ENCODE results near the gene SCAP. TPM values are rescaled to one million over a fixed set of nuclear protein-coding genes. Genes with fewer than 3 reads are reported as not detected.
"Not testable (repeated sequence)": the region's sequence is repeated elsewhere in the genome, so short reads cannot be mapped to it uniquely, and the experiment has no call there.

The SCAP gene
- total and polyA plus RNA-seq, 4 donors: 44.1 to 91.8 (median 47.4) TPM

GRCh38 chr3:47376393-47376792 lies 99.3 kb downstream of the SCAP start:
- no peaks in the 10 kb centered on the region for H3K27me3 ChIP-seq (ENCODE audit: control insufficient read depth in 3 of 3, insufficient read depth in 3 of 3, low read length in 2 of 3)
- no peak overlapping the region for H3K4me3 ChIP-seq
- WGBS, 2 donors: 83 to 89% methylated on average over 3 of the region's 3 CpGs
- DNase-seq: no peak
- H3K27ac ChIP-seq (ENCODE audit: low read depth in 1 of 2, low read length in 1 of 2): no peak overlapping the region
- H3K9me3 ChIP-seq (ENCODE audit: control insufficient read depth in 4 of 4, insufficient read depth in 3 of 4, low read length in 3 of 4): no peaks in the 10 kb centered on the region
- H3K36me3 ChIP-seq (ENCODE audit: control insufficient read depth in 4 of 4, insufficient read depth in 4 of 4, low read length in 4 of 4): no peaks in the 10 kb centered on the region
- ATAC-seq (ENCODE audit: insufficient read depth, low FRiP score): no peak
- peaks cover 0 to 11% (median 8%) of the 10 kb centered on the region in 5 donors for H3K4me1 ChIP-seq (ENCODE audit: control insufficient read depth in 5 of 5, insufficient read depth in 5 of 5, low read length in 5 of 5)
- H3K9ac ChIP-seq (ENCODE audit: insufficient read depth in 1 of 2, low read length in 2 of 2): no peak overlapping the region
- no peak for TF ChIP-seq CTCF (IDR thresholded peaks at IDR 0.05; ENCODE audit: control extremely low read depth, extremely low read depth)

GRCh38 chr3:47374587-47374986 lies 101.2 kb downstream of the SCAP start:
- Histone ChIP-seq H3K27ac (ENCODE audit: low read depth in 1 of 2, low read length in 1 of 2) (no peak overlapping the region), H3K36me3 (ENCODE audit: control insufficient read depth in 4 of 4, insufficient read depth in 4 of 4, low read length in 4 of 4) (no peaks in the 10 kb centered on the region), H3K4me3 (no peak overlapping the region), H3K9ac (ENCODE audit: insufficient read depth in 1 of 2, low read length in 2 of 2) (no peak overlapping the region), H3K9me3 (ENCODE audit: control insufficient read depth in 4 of 4, insufficient read depth in 3 of 4, low read length in 3 of 4) (no peaks in the 10 kb centered on the region), H3K27me3 (ENCODE audit: control insufficient read depth in 3 of 3, insufficient read depth in 3 of 3, low read length in 2 of 3) (no peaks in the 10 kb centered on the region), H3K4me1 (ENCODE audit: control insufficient read depth in 5 of 5, insufficient read depth in 5 of 5, low read length in 5 of 5) (peaks cover 0 to 7% (median 4%) of the 10 kb centered on the region in 5 donors)
- no peak for TF ChIP-seq CTCF (IDR thresholded peaks at IDR 0.05; ENCODE audit: control extremely low read depth, extremely low read depth)
- no peak for DNase-seq
- ATAC-seq (ENCODE audit: insufficient read depth, low FRiP score): no peak

GRCh38 chr3:47370887-47371697 lies 104.6 kb downstream of the SCAP start:
- Histone ChIP-seq H3K27ac (ENCODE audit: low read depth in 1 of 2, low read length in 1 of 2) (no peak overlapping the region), H3K4me3 (no peak overlapping the region), H3K9ac (ENCODE audit: insufficient read depth in 1 of 2, low read length in 2 of 2) (no peak overlapping the region), H3K9me3 (ENCODE audit: control insufficient read depth in 4 of 4, insufficient read depth in 3 of 4, low read length in 3 of 4) (no peaks in the 10 kb centered on the region), H3K4me1 (ENCODE audit: control insufficient read depth in 5 of 5, insufficient read depth in 5 of 5, low read length in 5 of 5) (no peaks in the 10 kb centered on the region), H3K27me3 (ENCODE audit: control insufficient read depth in 3 of 3, insufficient read depth in 3 of 3, low read length in 2 of 3) (no peaks in the 10 kb centered on the region), H3K36me3 (ENCODE audit: control insufficient read depth in 4 of 4, insufficient read depth in 4 of 4, low read length in 4 of 4) (no peaks in the 10 kb centered on the region)
- no peak for DNase-seq
- TF ChIP-seq CTCF (IDR thresholded peaks at IDR 0.05; ENCODE audit: control extremely low read depth, extremely low read depth): no peak
- 34 to 42% methylated on average over 13 of the region's 13 CpGs for WGBS, 2 donors
- ATAC-seq (ENCODE audit: insufficient read depth, low FRiP score): no peak

GRCh38 chr3:47370020-47370419 lies 105.7 kb downstream of the SCAP start:
- ATAC-seq (ENCODE audit: insufficient read depth, low FRiP score); H3K4me1 ChIP-seq (ENCODE audit: control insufficient read depth in 5 of 5, insufficient read depth in 5 of 5, low read length in 5 of 5); H3K9me3 ChIP-seq (ENCODE audit: control insufficient read depth in 4 of 4, insufficient read depth in 3 of 4, low read length in 3 of 4); H3K27me3 ChIP-seq (ENCODE audit: control insufficient read depth in 3 of 3, insufficient read depth in 3 of 3, low read length in 2 of 3); H3K36me3 ChIP-seq (ENCODE audit: control insufficient read depth in 4 of 4, insufficient read depth in 4 of 4, low read length in 4 of 4); DNase-seq; H3K4me3 ChIP-seq; H3K27ac ChIP-seq (ENCODE audit: low read depth in 1 of 2, low read length in 1 of 2); H3K9ac ChIP-seq (ENCODE audit: insufficient read depth in 1 of 2, low read length in 2 of 2): not testable (repeated sequence)
- 95 to 98% methylated on average over 8 of the region's 8 CpGs for WGBS, 2 donors

Measured in lung (tissue), 12 donors.